Uterus (tissue), 4 donors: Measurements from ENCODE around the gene SDCCAG8. TPM values are rescaled to one million over a fixed set of nuclear protein-coding genes. Genes with fewer than 3 reads are reported as not detected.
A peak's percentile ranks its signal among the peaks of the same experiment; 100 is the strongest.
"Not testable (repeated sequence)": the region's sequence is repeated elsewhere in the genome, so short reads cannot be mapped to it uniquely, and the experiment has no call there.

Experiments used
- DNase-seq, 2 donors: peaks; one replicate each; pipeline ENCODE4 v3.0.0-alpha.2; 2019 to 2020
- H3K27ac ChIP-seq, 2 donors: fragments of 200-600 bp; sonication (generic); 1 replicate in 1 of 2; 2 replicates in 1 of 2; pipeline ENCODE4 v1.5.1; 2016 to 2018
- H3K27me3 ChIP-seq, 2 donors: fragments of 200-600 bp; sonication (generic); one replicate each; pipeline ENCODE4 v1.5.1; 2018 to 2019; ENCODE audit warnings: control low read depth in 1 of 2
- H3K36me3 ChIP-seq, 2 donors: fragments of 200-600 bp; sonication (generic); one replicate each; pipeline ENCODE4 v1.5.1; 2019; ENCODE audit warnings: control low read depth in 1 of 2
- H3K4me1 ChIP-seq, 2 donors: fragments of 200-600 bp; sonication (generic); one replicate each; pipeline ENCODE4 v1.5.1; 2018 to 2019; ENCODE audit warnings: control low read depth in 1 of 2
- H3K4me3 ChIP-seq, 2 donors: fragments of 200-600 bp; sonication (generic); 1 replicate in 1 of 2; 2 replicates in 1 of 2; pipeline ENCODE4 v1.5.1; 2018 to 2019; ENCODE audit warnings: mild to moderate bottlenecking in 1 of 2
- H3K9me3 ChIP-seq, 2 donors: fragments of 200-600 bp; sonication (generic); one replicate each; pipeline ENCODE4 v1.5.1; 2019; ENCODE audit warnings: control low read depth in 1 of 2
- POLR2A ChIP-seq, 2 donors: fragments of 450-650 bp; IDR thresholded peaks; one replicate each; pipeline ENCODE4 v1.6.1; 2016; ENCODE audit warnings: antibody characterized with exemption in 2 of 2, mild to moderate bottlenecking in 1 of 2, moderate library complexity in 1 of 2
- intact Hi-C: fragments of 100-400 bp; cut with DNase I; formaldehyde crosslinking; loops from one replicate; pipeline ENCODE4 v1.15.1; 2023; ENCODE audit warnings: low total_unique reads
- total RNA-seq, 4 donors: library from RNA; depleted of rRNA in 3 of 4; stranded (reverse); fragments of >200 nt in 3 of 4; gene quantifications; one replicate each; pipeline versions ENCODE4 v1.1.0 to v1.2.4, GENCODE V29; 2014 to 2023
- TF ChIP-seq, protein P1 (sequence below), 4 experiments: fragments of 200-600 bp in 2 of 4; fragments of 450-650 bp in 2 of 4; sonication (generic) in 2 of 4; IDR thresholded peaks; one replicate each; pipeline ENCODE4 v1.5.1; 2016 to 2019; ENCODE audit warnings: antibody characterized with exemption in 4 of 4, mild to moderate bottlenecking in 2 of 4, moderate library complexity in 1 of 4
- donor health status: DM: yes; HTN: yes; CAD: no.

The SDCCAG8 gene
- total RNA-seq, 4 donors from 2014 or later: 19.2 to 54.8 (median 49.7) TPM

DNA sequence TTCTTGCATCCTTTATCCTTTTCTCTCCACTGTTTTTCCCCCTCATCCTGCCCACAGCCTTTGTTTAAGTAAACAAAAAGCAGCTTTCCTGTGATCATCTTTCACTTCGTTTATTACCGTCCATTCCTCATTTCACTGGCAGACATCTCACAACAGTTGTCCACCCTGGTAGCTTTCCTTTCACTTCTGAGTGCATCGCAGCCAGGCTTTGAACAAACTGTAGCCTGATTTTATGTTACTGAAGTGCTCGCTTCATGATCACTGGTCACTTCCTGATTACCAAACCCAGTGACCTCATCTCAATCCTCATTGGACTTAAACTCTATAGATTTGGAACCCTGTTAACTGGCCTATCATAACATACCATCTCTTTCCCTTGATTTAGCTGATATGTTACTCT lies 67.7 kb downstream of the SDCCAG8 start:
- Histone ChIP-seq H3K4me3 (no peak overlapping the region), H3K9me3 (no peaks in the 10 kb centered on the region), H3K4me1 (no peaks in the 10 kb centered on the region), H3K27me3 (no peaks in the 10 kb centered on the region), H3K27ac (no peak overlapping the region), H3K36me3 (no peaks in the 10 kb centered on the region)
- DNase-seq: no peak
- TF ChIP-seq POLR2A (IDR thresholded peaks at IDR 0.05): no peak
- TF ChIP-seq, protein P1, sequence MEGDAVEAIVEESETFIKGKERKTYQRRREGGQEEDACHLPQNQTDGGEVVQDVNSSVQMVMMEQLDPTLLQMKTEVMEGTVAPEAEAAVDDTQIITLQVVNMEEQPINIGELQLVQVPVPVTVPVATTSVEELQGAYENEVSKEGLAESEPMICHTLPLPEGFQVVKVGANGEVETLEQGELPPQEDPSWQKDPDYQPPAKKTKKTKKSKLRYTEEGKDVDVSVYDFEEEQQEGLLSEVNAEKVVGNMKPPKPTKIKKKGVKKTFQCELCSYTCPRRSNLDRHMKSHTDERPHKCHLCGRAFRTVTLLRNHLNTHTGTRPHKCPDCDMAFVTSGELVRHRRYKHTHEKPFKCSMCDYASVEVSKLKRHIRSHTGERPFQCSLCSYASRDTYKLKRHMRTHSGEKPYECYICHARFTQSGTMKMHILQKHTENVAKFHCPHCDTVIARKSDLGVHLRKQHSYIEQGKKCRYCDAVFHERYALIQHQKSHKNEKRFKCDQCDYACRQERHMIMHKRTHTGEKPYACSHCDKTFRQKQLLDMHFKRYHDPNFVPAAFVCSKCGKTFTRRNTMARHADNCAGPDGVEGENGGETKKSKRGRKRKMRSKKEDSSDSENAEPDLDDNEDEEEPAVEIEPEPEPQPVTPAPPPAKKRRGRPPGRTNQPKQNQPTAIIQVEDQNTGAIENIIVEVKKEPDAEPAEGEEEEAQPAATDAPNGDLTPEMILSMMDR (IDR thresholded peaks at IDR 0.05): no peak
- intact Hi-C loops: no loop called here

DNA sequence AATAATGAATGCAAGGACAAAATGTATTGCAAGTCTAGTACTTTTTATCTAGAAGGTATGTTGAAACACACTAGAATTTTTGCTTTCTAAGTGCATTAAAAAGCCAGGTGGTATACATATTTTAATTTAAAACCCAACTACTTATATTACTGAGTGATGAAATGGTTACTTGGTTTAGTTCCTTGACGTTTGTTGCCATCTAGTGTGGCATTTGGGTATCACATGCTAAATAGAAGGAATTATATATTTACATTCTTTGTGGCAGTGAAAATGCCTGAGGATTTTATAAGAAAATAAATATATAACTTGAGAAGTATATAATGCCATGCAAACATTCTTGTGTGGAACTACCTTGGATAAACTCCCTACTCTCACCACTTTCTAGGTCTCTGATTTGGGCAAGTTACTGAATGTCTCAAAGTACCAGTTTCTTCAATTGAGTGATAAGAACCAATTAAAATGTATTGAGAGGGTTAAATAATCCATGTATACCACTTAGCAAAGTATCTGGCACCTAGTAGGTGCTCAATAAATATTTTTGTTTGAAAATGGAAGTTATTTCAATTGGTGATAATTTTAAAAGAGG lies 69.6 kb downstream of the SDCCAG8 start:
- no peaks in the 10 kb centered on the region for H3K4me1 ChIP-seq
- no peak overlapping the region for H3K27ac ChIP-seq
- H3K36me3 ChIP-seq: no peaks in the 10 kb centered on the region
- no peaks in the 10 kb centered on the region for H3K9me3 ChIP-seq
- no peak overlapping the region for H3K4me3 ChIP-seq
- H3K27me3 ChIP-seq: no peaks in the 10 kb centered on the region
- intact Hi-C loops: no loop called here
- DNase-seq: no peak
- TF ChIP-seq, protein P1 (IDR thresholded peaks at IDR 0.05): peak; percentile 69 to 80 (median 78)
- no peak for TF ChIP-seq POLR2A (IDR thresholded peaks at IDR 0.05)

DNA sequence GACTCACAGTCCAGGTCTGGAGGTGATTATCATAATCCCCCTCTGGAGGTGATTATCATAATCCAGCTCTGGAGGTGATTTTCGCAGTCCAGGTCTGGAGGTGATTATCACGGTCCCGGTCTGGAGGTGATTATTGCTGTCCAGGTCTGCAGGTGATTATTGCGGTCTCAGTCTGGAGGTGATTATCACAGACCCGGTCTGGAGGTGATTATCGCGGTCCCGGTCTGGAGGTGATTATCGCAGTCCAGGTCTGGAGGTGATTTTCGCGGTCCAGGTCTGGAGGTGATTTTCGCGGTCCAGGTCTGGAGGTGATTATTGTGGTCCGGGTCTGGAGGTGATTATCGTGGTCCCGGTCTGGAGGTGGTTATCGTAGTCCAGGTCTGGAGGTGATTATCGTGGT lies 76.6 kb downstream of the SDCCAG8 start:
- Histone ChIP-seq H3K9me3 (no peaks in the 10 kb centered on the region), H3K27ac (no peak overlapping the region), H3K4me1 (no peaks in the 10 kb centered on the region), H3K4me3 (no peak overlapping the region), H3K36me3 (no peaks in the 10 kb centered on the region), H3K27me3 (no peaks in the 10 kb centered on the region)
- no peak for TF ChIP-seq POLR2A (IDR thresholded peaks at IDR 0.05)
- TF ChIP-seq, protein P1 (IDR thresholded peaks at IDR 0.05): no peak
- DNase-seq: no peak
- intact Hi-C loops: no loop called here

- Histone ChIP-seq H3K36me3 (no peaks in the 10 kb centered on the region), H3K27me3 (no peaks in the 10 kb centered on the region), H3K9me3 (no peaks in the 10 kb centered on the region), H3K27ac (no peak overlapping the region), H3K4me1 (no peaks in the 10 kb centered on the region), H3K4me3 (no peak overlapping the region)
- TF ChIP-seq, protein P1 (IDR thresholded peaks at IDR 0.05): no peak
- no peak for TF ChIP-seq POLR2A (IDR thresholded peaks at IDR 0.05)
- no peak for DNase-seq
- intact Hi-C loops: no loop called here
Measured at GRCh38 chr1:243335292-243335691, 79.5 kb downstream of the SDCCAG8 start.

DNA sequence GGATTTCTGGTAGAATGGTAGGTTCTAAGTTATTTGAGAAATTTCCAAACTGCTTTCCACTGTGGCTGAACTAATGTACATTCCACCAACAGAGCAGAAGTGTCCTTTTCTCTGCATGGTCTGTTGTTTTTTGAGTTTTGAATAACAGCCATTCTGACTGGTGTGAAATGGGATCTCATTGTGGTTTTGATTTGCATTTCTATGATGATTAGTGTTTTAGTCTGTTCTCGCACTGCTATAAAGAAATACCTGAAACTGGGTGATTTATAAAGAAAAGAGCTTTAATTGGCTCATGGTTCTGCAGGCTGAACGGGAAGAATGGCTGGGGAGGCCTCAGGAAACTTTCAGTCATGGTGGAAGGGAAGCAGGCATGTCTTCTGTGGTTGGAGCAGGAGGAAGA lies 80.3 kb downstream of the SDCCAG8 start:
- H3K36me3 ChIP-seq: no peaks in the 10 kb centered on the region
- DNase-seq: no peak
- intact Hi-C loops: no loop called here

GRCh38 chr1:243338848-243339247 lies 83.0 kb downstream of the SDCCAG8 start:
- H3K27me3 ChIP-seq, intact Hi-C loops, H3K9me3 ChIP-seq, DNase-seq, H3K4me3 ChIP-seq, H3K4me1 ChIP-seq, H3K27ac ChIP-seq, H3K36me3 ChIP-seq: not testable (repeated sequence)

More for the DNA sequence above, 80.3 kb downstream of the SDCCAG8 start:
- Histone ChIP-seq H3K9me3 (no peaks in the 10 kb centered on the region), H3K4me1 (no peaks in the 10 kb centered on the region), H3K27me3 (no peaks in the 10 kb centered on the region), H3K27ac (no peak overlapping the region), H3K4me3 (no peak overlapping the region)
- TF ChIP-seq, protein P1 (IDR thresholded peaks at IDR 0.05): no peak
- no peak for TF ChIP-seq POLR2A (IDR thresholded peaks at IDR 0.05)
